Measurements from ENCODE around the gene EID3. TPM values are rescaled to one million over a fixed set of nuclear protein-coding genes. Genes with fewer than 3 reads are reported as not detected.

Gene EID3
- total RNA-seq, 1 experiment from 2014 or later = 3.0 TPM

DNA sequence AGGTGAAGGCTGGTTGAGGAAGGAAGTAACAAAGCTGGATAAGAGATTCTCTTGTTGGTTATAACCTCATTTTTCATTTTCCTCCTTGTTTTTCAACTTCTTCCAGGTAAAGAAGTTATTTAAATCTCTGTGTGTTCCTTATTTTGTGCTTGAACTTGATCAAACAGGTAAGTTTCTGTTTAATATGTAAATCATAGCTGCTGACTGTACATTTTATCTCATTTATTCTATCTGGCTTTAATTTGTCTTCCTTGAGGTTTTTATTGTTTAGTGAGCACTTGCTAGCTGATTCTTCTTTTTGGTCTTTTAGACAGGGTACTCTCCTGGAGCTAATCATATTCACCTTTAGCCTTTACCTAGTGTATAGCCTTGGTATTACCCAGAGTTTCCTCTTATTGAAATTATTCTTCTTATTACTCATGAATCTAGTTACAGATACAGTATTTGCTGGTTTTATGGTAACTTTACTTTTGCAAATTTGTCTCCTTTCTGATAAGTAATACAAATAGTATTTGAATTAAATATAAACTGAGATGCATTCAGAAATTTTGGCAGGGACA lies 45.5 kb upstream of the EID3 start:
- POLR2A ChIA-PET = interaction anchor here (1.1 to 2.0 kb wide), 5 partner anchors 9 to 29 kb away, joined by 3 to 10 read pairs (median 4); no protein-coding TSS in a partner anchor
- no peak overlapping the region for H3K4me3 ChIP-seq (replicated peaks in 1 of 2; ENCODE audit: low read depth in 1 of 2, low read length in 2 of 2)
- no peak for DNase-seq (ENCODE audit: low read depth, low spot score)
- RAD21 ChIA-PET (ENCODE audit: low non-redundant PET in 1 of 2, low total read pairs in 2 of 2, uncharacterized antibody in 2 of 2, unreplicated experiment in 2 of 2) = no interaction called here
- TF ChIP-seq, protein P1, sequence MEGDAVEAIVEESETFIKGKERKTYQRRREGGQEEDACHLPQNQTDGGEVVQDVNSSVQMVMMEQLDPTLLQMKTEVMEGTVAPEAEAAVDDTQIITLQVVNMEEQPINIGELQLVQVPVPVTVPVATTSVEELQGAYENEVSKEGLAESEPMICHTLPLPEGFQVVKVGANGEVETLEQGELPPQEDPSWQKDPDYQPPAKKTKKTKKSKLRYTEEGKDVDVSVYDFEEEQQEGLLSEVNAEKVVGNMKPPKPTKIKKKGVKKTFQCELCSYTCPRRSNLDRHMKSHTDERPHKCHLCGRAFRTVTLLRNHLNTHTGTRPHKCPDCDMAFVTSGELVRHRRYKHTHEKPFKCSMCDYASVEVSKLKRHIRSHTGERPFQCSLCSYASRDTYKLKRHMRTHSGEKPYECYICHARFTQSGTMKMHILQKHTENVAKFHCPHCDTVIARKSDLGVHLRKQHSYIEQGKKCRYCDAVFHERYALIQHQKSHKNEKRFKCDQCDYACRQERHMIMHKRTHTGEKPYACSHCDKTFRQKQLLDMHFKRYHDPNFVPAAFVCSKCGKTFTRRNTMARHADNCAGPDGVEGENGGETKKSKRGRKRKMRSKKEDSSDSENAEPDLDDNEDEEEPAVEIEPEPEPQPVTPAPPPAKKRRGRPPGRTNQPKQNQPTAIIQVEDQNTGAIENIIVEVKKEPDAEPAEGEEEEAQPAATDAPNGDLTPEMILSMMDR (IDR thresholded peaks at IDR 0.05 in 2 of 3, conservative IDR thresholded peaks at IDR 0.05 in 1 of 3; ENCODE audit: borderline replicate concordance in 1 of 3, insufficient read depth in 1 of 3, low read depth in 2 of 3, low read length in 2 of 3) = 0 out of 6 replicates have a peak, but pooled peaks of 1 of the 3 experiments have one; percentile 14
- TF ChIP-seq, protein P2, sequence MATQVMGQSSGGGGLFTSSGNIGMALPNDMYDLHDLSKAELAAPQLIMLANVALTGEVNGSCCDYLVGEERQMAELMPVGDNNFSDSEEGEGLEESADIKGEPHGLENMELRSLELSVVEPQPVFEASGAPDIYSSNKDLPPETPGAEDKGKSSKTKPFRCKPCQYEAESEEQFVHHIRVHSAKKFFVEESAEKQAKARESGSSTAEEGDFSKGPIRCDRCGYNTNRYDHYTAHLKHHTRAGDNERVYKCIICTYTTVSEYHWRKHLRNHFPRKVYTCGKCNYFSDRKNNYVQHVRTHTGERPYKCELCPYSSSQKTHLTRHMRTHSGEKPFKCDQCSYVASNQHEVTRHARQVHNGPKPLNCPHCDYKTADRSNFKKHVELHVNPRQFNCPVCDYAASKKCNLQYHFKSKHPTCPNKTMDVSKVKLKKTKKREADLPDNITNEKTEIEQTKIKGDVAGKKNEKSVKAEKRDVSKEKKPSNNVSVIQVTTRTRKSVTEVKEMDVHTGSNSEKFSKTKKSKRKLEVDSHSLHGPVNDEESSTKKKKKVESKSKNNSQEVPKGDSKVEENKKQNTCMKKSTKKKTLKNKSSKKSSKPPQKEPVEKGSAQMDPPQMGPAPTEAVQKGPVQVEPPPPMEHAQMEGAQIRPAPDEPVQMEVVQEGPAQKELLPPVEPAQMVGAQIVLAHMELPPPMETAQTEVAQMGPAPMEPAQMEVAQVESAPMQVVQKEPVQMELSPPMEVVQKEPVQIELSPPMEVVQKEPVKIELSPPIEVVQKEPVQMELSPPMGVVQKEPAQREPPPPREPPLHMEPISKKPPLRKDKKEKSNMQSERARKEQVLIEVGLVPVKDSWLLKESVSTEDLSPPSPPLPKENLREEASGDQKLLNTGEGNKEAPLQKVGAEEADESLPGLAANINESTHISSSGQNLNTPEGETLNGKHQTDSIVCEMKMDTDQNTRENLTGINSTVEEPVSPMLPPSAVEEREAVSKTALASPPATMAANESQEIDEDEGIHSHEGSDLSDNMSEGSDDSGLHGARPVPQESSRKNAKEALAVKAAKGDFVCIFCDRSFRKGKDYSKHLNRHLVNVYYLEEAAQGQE (IDR thresholded peaks at IDR 0.05; ENCODE audit: low read depth) = no peak
- no peak for TF ChIP-seq POLR2A (IDR thresholded peaks at IDR 0.05; ENCODE audit: borderline replicate concordance, extremely low read depth, insufficient read depth, insufficient read length)
- no peak for TF ChIP-seq CEBPB (IDR thresholded peaks at IDR 0.05; ENCODE audit: low read depth)
- TF ChIP-seq RAD21 (IDR thresholded peaks at IDR 0.05; ENCODE audit: low read depth) = no peak
- peak overlapping the region; percentile 52 for H2AFZ ChIP-seq (ENCODE audit: low read depth, low read length, poor library complexity, severe bottlenecking)
- CTCF ChIA-PET = no interaction called here
- no peaks in the 10 kb centered on the region for H4K20me1 ChIP-seq (ENCODE audit: insufficient read depth)
- no peaks in the 10 kb centered on the region for H3K36me3 ChIP-seq (ENCODE audit: control insufficient read depth in 1 of 2, insufficient read depth in 2 of 2, low read length in 2 of 2)
- no peak overlapping the region for H3K27ac ChIP-seq (ENCODE audit: low read depth, low read length)
- no peaks in the 10 kb centered on the region for H3K27me3 ChIP-seq (ENCODE audit: insufficient read depth, low read length)
- H3K4me1 ChIP-seq (ENCODE audit: control insufficient read depth in 1 of 2, insufficient read depth in 2 of 2, low read length in 2 of 2) = peaks cover 16 to 54% of the 10 kb centered on the region in 2 experiments
- ATAC-seq = 0 out of 2 replicates have a peak, but pooled peaks have one; percentile 26
- no peaks in the 10 kb centered on the region for H3K9me3 ChIP-seq (ENCODE audit: control insufficient read depth in 1 of 2, insufficient read depth in 1 of 2, low read depth in 1 of 2, low read length in 2 of 2)
- no TSS peak for BruUV-seq (replicated peaks)
- H3K79me2 ChIP-seq (ENCODE audit: insufficient read depth, low read length) = no peaks in the 10 kb centered on the region
- no peaks in the 10 kb centered on the region for H3K9me2 ChIP-seq (ENCODE audit: insufficient read depth)
- intact Hi-C loops (cut with micrococcal nuclease) = loop anchor here (5.0 kb wide), 1 partner anchor 36 kb away; no protein-coding TSS in a partner anchor
- H3K4me2 ChIP-seq (ENCODE audit: low read length) = peak overlapping the region; percentile 46
- no peak overlapping the region for H3K9ac ChIP-seq (ENCODE audit: low read length)
